Cardiac fibroblast (primary cell): Measurements from ENCODE around the gene ZER1.
A peak's percentile ranks its signal among the peaks of the same experiment; 100 is the strongest.

Source experiments
- DNase-seq, 2 donors: peaks; one replicate each; pipeline versions ENCODE4 v3.0.0 to v3.0.0-alpha.2; 2010; ENCODE audit warnings: low read depth in 2 of 2
- H3K4me3 ChIP-seq, 2 donors: replicated peaks in 1 of 2; 1 replicate in 1 of 2; 2 replicates in 1 of 2; pipeline ENCODE4 v1.5.1; 2011; ENCODE audit warnings: low read depth in 2 of 2, low read length in 2 of 2, mild to moderate bottlenecking in 2 of 2, moderate library complexity in 1 of 2
- CTCF ChIP-seq: IDR thresholded peaks from one replicate; pipeline ENCODE4 v1.5.1; 2011; ENCODE audit warnings: low read depth, mild to moderate bottlenecking, low read length, inconsistent platforms

The ZER1 gene

GRCh38 chr9:128742401-128742800 is 29.3 kb downstream of the ZER1 start:
- no peak for TF ChIP-seq CTCF
- no peak for DNase-seq
- H3K4me3 ChIP-seq = no peak overlapping the region

- no peak for DNase-seq
- H3K4me3 ChIP-seq = no peak overlapping the region
- no peak for TF ChIP-seq CTCF
Measured at GRCh38 chr9:128735373-128735772, 36.4 kb downstream of the ZER1 start.

DNA sequence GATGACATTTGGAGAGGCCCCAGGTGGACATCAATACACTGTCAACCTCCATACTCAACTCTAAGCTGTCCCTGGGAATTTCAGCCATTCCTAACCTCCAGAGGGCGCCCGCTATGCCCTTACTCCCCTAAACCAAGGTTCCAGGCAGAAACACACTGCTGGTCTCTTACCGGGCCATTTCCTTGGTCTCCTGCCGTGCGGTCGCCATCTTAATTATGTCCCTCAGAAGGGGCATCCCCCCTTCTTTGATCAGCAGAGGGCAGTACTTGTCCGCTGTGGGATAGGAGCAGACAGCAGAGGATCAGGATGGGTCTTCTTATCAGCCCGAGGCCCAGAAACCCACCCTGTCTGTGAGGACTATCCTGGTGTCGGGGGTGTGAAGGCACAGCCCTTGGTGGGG is 38.5 kb downstream of the ZER1 start:
- peak; percentile 87 to 88 for DNase-seq
- no peak overlapping the region for H3K4me3 ChIP-seq
- peak; percentile 76 for TF ChIP-seq CTCF

DNA sequence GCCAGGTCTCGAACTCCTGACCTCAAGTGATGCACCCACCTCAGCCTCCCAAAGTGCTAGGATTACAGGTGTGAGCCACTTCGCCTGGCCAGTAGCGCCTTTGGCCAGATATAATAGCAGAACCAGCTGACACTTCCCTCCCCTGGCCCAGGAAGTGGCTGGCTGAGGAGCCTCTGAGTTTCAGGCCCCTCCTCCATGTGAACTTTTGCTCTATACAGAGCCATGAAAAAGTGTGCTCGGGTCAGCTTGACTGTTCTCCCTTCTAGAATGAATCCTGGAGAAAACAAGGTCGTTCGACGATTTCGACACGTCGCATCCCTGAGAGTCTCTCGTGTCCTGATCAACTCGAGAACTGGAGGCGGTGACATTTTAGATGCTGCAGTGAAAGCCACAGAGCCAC is 39.2 kb downstream of the ZER1 start:
- no peak overlapping the region for H3K4me3 ChIP-seq
- no peak for TF ChIP-seq CTCF
- no peak for DNase-seq

GRCh38 chr9:128731691-128732090 is 40.0 kb downstream of the ZER1 start:
- no peak for TF ChIP-seq CTCF
- no peak overlapping the region for H3K4me3 ChIP-seq
- DNase-seq = no peak

DNA sequence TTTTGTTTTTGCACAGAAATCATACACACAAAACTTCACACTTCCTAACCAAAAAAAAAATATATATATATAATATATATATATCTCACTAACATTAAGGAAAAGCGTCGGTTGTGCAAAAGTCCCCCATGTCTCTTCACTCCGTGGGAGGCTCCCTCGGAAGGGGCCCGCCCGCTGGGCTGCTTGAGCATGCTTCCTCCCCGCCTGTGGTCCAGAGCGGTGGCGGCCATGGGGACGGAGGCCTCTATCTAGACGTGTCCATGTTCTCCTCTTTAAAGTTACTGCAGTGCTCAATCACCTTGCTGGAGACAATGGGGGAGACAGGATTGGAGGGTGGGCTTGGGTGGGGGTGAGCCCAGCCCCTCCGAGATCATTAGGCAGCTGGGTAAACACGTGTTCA is 40.6 kb downstream of the ZER1 start:
- TF ChIP-seq CTCF = no peak
- no peak overlapping the region for H3K4me3 ChIP-seq

GRCh38 chr9:128729766-128730517 is 41.8 kb downstream of the ZER1 start:
- no peak for TF ChIP-seq CTCF
- H3K4me3 ChIP-seq = no peak overlapping the region
- DNase-seq = no peak

More for the DNA sequence above, 40.6 kb downstream of the ZER1 start:
- no peak for DNase-seq
